HK-2 (cell line): ENCODE data around the gene MINDY3.
"Not testable (repeated sequence)": the region's sequence is repeated elsewhere in the genome, so short reads cannot be mapped to it uniquely, and the experiment has no call there.

Experiments used
- DNase-seq: peaks from one replicate; pipeline ENCODE4 v3.0.0-alpha.2; 2018; ENCODE audit not compliant: unreplicated experiment

The MINDY3 gene

GRCh38 chr10:15856328-15857015 lies 3.8 kb downstream of the MINDY3 start:
- DNase-seq = no peak

GRCh38 chr10:15853800-15854199 lies 6.5 kb downstream of the MINDY3 start:
- DNase-seq = no peak

- no peak for DNase-seq
These were observed 8.2 kb downstream of the MINDY3 start for GRCh38 chr10:15852111-15852557.

- not testable (repeated sequence) for DNase-seq
These were observed 9.8 kb downstream of the MINDY3 start for GRCh38 chr10:15850337-15850978.

- no peak for DNase-seq
These were observed 11.0 kb downstream of the MINDY3 start for GRCh38 chr10:15849316-15849715.

GRCh38 chr10:15847481-15847880 lies 12.8 kb downstream of the MINDY3 start:
- no peak for DNase-seq

GRCh38 chr10:15844517-15844916 lies 15.8 kb downstream of the MINDY3 start:
- no peak for DNase-seq

- DNase-seq = no peak
These were observed 16.6 kb downstream of the MINDY3 start for GRCh38 chr10:15843695-15844094.

GRCh38 chr10:15842556-15843169 lies 17.6 kb downstream of the MINDY3 start:
- DNase-seq = no peak

- DNase-seq = no peak
These were observed 18.6 kb downstream of the MINDY3 start for GRCh38 chr10:15841696-15842095.

- DNase-seq = no peak
These were observed 23.5 kb downstream of the MINDY3 start for GRCh38 chr10:15836807-15837206.

GRCh38 chr10:15829495-15829894 lies 30.8 kb downstream of the MINDY3 start:
- no peak for DNase-seq

GRCh38 chr10:15824498-15824897 lies 35.8 kb downstream of the MINDY3 start:
- DNase-seq = no peak

- DNase-seq = no peak
These were observed 38.2 kb downstream of the MINDY3 start for GRCh38 chr10:15822131-15822530.

GRCh38 chr10:15821046-15821683 lies 39.1 kb downstream of the MINDY3 start:
- no peak for DNase-seq

GRCh38 chr10:15817409-15818046 lies 42.8 kb downstream of the MINDY3 start:
- DNase-seq = no peak

GRCh38 chr10:15815242-15815885 lies 44.9 kb downstream of the MINDY3 start:
- no peak for DNase-seq

- no peak for DNase-seq
These were observed 45.7 kb downstream of the MINDY3 start for GRCh38 chr10:15814565-15814964.

- no peak for DNase-seq
These were observed 46.9 kb downstream of the MINDY3 start for GRCh38 chr10:15813415-15813814.

GRCh38 chr10:15809450-15809849 lies 50.9 kb downstream of the MINDY3 start:
- no peak for DNase-seq

GRCh38 chr10:15808204-15808797 lies 52.0 kb downstream of the MINDY3 start:
- DNase-seq = no peak
